Trophoblast cell (in vitro differentiated cells and primary cell): ENCODE results near the gene CKAP2L.

ENCODE experiments used
- DNase-seq, 2 donors: peaks; one replicate each; pipeline ENCODE4 v3.0.0-alpha.2; 2016
- H2AFZ ChIP-seq: 2 replicates; pipeline ENCODE4 v1.6.1; 2013; ENCODE audit warnings: low read length, moderate library complexity, mild to moderate bottlenecking; ENCODE audit not compliant: insufficient read depth, poor library complexity
- H2AK5ac ChIP-seq: 2 replicates; pipeline ENCODE4 v1.6.1; 2013; ENCODE audit warnings: mild to moderate bottlenecking, low read length
- H2BK120ac ChIP-seq: 2 replicates; pipeline ENCODE4 v1.6.1; 2013; ENCODE audit warnings: low read length, mild to moderate bottlenecking, moderate library complexity; ENCODE audit not compliant: insufficient read depth, poor library complexity
- H2BK12ac ChIP-seq: 2 replicates; pipeline ENCODE4 v1.6.1; 2013; ENCODE audit warnings: mild to moderate bottlenecking, low read length, moderate library complexity
- H2BK5ac ChIP-seq: 2 replicates; pipeline ENCODE4 v1.6.1; 2013; ENCODE audit warnings: low read length, low read depth, moderate library complexity, mild to moderate bottlenecking; ENCODE audit not compliant: poor library complexity
- H3K14ac ChIP-seq: 2 replicates; pipeline ENCODE4 v1.6.1; 2013; ENCODE audit warnings: mild to moderate bottlenecking, low read length
- H3K18ac ChIP-seq: 2 replicates; pipeline ENCODE4 v1.6.1; 2013; ENCODE audit warnings: mild to moderate bottlenecking, low read length
- H3K23ac ChIP-seq: 2 replicates; pipeline ENCODE4 v1.6.1; 2013; ENCODE audit warnings: low read length
- H3K27ac ChIP-seq: 2 replicates; pipeline ENCODE4 v1.5.1; 2013; ENCODE audit warnings: low read depth, mild to moderate bottlenecking, inconsistent platforms, low read length, moderate library complexity
- H3K27me3 ChIP-seq: 2 replicates; pipeline ENCODE4 v1.6.1; 2013; ENCODE audit warnings: inconsistent platforms, mild to moderate bottlenecking, low read length, moderate library complexity; ENCODE audit not compliant: insufficient read depth
- H3K36me3 ChIP-seq, 2 experiments: 1 replicate in 1 of 2; 2 replicates in 1 of 2; pipeline ENCODE4 v1.6.1; 2013; ENCODE audit warnings: low read length in 2 of 2, mild to moderate bottlenecking in 2 of 2, moderate library complexity in 1 of 2; ENCODE audit not compliant: insufficient read depth in 2 of 2, control insufficient read depth in 1 of 2
- H3K4ac ChIP-seq: 2 replicates; pipeline ENCODE4 v1.6.1; 2013; ENCODE audit warnings: low read depth, mild to moderate bottlenecking, low read length, moderate library complexity
- H3K4me1 ChIP-seq, 2 experiments: 1 replicate in 1 of 2; 2 replicates in 1 of 2; pipeline ENCODE4 v1.6.1; 2013; ENCODE audit warnings: low read length in 2 of 2, mild to moderate bottlenecking in 2 of 2, moderate library complexity in 1 of 2; ENCODE audit not compliant: insufficient read depth in 2 of 2, control insufficient read depth in 1 of 2
- H3K4me2 ChIP-seq: 2 replicates; pipeline ENCODE4 v1.6.1; 2013; ENCODE audit warnings: inconsistent platforms, mild to moderate bottlenecking, low read length, moderate library complexity
- H3K4me3 ChIP-seq: 2 replicates; pipeline ENCODE4 v1.5.1; 2013; ENCODE audit warnings: mild to moderate bottlenecking, low read depth, low read length, inconsistent platforms
- H3K79me1 ChIP-seq: one replicate; pipeline ENCODE4 v1.6.1; 2013; ENCODE audit warnings: low read length
- H3K79me2 ChIP-seq: 2 replicates; pipeline ENCODE4 v1.6.1; 2013; ENCODE audit warnings: low read length, mild to moderate bottlenecking; ENCODE audit not compliant: control insufficient read depth, insufficient read depth, poor library complexity
- H3K9ac ChIP-seq: 2 replicates; pipeline ENCODE4 v1.6.1; 2013; ENCODE audit warnings: mild to moderate bottlenecking, low read length
- H3K9me3 ChIP-seq: 2 replicates; pipeline ENCODE4 v1.6.1; 2013; ENCODE audit warnings: low read depth, mild to moderate bottlenecking, control low read depth, inconsistent platforms, low read length; ENCODE audit not compliant: insufficient read depth
- H4K12ac ChIP-seq: 2 replicates; pipeline ENCODE4 v1.6.1; 2013; ENCODE audit warnings: low read depth, mild to moderate bottlenecking, low read length, moderate library complexity
- H4K8ac ChIP-seq: 2 replicates; pipeline ENCODE4 v1.6.1; 2013; ENCODE audit warnings: low read depth, mild to moderate bottlenecking, low read length, moderate library complexity
- H4K91ac ChIP-seq: one replicate; pipeline ENCODE4 v1.6.1; 2013; ENCODE audit warnings: low read depth, mild to moderate bottlenecking, low read length, moderate library complexity
- WGBS: extraction: QIAGEN DNeasy Blood & Tissue Kit; methylation state at CpG from one replicate; pipeline ENCODE4 v1.1.7; 2013; ENCODE audit warnings: missing lambda C conversion rate; ENCODE audit not compliant: insufficient read length, insufficient coverage; ENCODE audit errors: extremely low coverage; 5-methylcytosine and 5-hydroxymethylcytosine counted together

CKAP2L gene

GRCh38 chr2:112787294-112787693 is 22.9 kb upstream of the CKAP2L start:
- Histone ChIP-seq H4K8ac (no peak overlapping the region), H3K79me2 (no peaks in the 10 kb centered on the region), H3K4ac (no peak overlapping the region), H3K9ac (no peak overlapping the region), H2BK5ac (no peak overlapping the region), H2BK120ac (no peak overlapping the region), H3K18ac (no peak overlapping the region), H3K79me1 (no peaks in the 10 kb centered on the region), H3K27ac (no peak overlapping the region), H3K36me3 (no peaks in the 10 kb centered on the region), H3K27me3 (no peaks in the 10 kb centered on the region), H2AFZ (no peak overlapping the region), H3K23ac (no peak overlapping the region), H2BK12ac (no peak overlapping the region), H3K4me1 (peaks cover 3 to 8% of the 10 kb centered on the region in 2 experiments), H3K14ac (no peak overlapping the region), H3K4me2 (no peak overlapping the region), H4K12ac (no peak overlapping the region), H3K4me3 (no peak overlapping the region), H4K91ac (no peak overlapping the region), H2AK5ac (no peak overlapping the region), H3K9me3 (peaks cover 4% of the 10 kb centered on the region)
- DNase-seq = no peak
- WGBS = no CpG with 5 or more reads among the region's 3 CpGs

DNA sequence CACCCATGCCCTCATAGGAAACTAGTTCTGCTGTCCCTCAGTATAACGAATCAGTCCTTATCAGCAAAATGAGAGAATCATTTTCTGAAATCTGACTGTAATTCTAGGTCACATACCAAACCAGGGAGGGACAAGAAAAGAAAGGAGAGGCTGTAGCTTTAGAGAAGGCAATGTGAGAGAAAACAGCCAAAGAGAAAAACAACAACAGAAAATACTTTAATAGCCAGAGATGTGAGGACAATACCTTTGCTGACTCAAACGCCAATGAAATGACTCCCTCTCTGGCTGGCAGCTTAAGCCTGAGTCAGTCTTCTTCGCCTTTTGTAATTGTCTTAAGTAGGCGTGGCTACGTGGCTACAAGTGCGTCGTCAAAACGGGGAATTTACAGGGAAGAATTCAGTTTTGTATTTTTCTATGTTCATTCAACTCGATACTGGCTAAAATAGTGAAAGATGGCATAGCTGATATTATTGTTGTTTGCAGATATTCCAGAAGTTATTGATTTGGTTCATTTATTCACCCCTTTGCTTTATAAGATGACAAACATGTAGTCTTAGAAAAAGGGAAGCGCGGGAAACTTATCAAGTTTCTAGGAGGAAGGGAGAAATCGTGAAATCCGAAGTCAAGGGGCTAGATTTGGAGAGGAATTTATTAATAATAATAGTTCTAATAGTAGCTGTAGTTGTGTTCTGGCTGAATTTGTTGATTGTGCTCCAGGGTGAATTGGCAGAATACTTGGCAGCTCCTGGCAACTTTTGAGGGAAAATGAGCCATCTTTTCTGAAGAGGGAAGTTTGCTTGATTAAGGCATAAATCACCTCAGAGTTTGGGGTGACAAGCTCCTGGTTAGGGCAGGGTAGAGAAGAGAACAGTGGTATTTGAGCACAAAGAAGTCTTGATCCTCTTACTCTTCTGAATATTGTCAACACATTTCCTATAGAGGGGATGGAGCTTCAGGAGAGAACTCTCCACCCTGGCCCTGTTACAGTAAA is 20.1 kb upstream of the CKAP2L start, which contains the start of gene IL1A:
TSS of gene IL1A (minus strand) at position 295 of the 991 bp plus-strand sequence. CDS start 723 bp downstream, outside the sequence.
- no peak within 1 kb of the TSS for H4K91ac ChIP-seq
- H3K14ac ChIP-seq = no peak within 1 kb of the TSS
- no peak within 1 kb of the TSS for H3K4me2 ChIP-seq
- H3K4me1 ChIP-seq = peaks cover 0 to 2% of the 10 kb centered on the region in 2 experiments
- no peak within 1 kb of the TSS for H3K9ac ChIP-seq
- no peaks in the 10 kb centered on the region for H3K9me3 ChIP-seq
- no peak within 1 kb of the TSS for H4K8ac ChIP-seq
- no peak within 1 kb of the TSS for H2BK12ac ChIP-seq
- H3K27ac ChIP-seq = no peak within 1 kb of the TSS
- peak; percentile 78 to 88 for DNase-seq
- no peak within 1 kb of the TSS for H2AK5ac ChIP-seq
- WGBS = no CpG with 5 or more reads among the region's 13 CpGs
- no peak within 1 kb of the TSS for H2BK5ac ChIP-seq
- no peak within 1 kb of the TSS for H3K4me3 ChIP-seq
- H2BK120ac ChIP-seq = no peak within 1 kb of the TSS
- no peaks in the 10 kb centered on the region for H3K36me3 ChIP-seq
- no peak within 1 kb of the TSS for H3K18ac ChIP-seq
- H2AFZ ChIP-seq = no peak within 1 kb of the TSS
- no peak within 1 kb of the TSS for H3K4ac ChIP-seq
- no peak within 1 kb of the TSS for H3K23ac ChIP-seq
- H3K27me3 ChIP-seq = no peaks in the 10 kb centered on the region
- H3K79me2 ChIP-seq = no peaks in the 10 kb centered on the region
- H4K12ac ChIP-seq = no peak within 1 kb of the TSS
- no peaks in the 10 kb centered on the region for H3K79me1 ChIP-seq

- Histone ChIP-seq H3K18ac (no peak overlapping the region), H2AK5ac (no peak overlapping the region), H3K79me2 (no peaks in the 10 kb centered on the region), H2BK5ac (no peak overlapping the region), H3K4ac (no peak overlapping the region), H3K9ac (no peak overlapping the region), H3K79me1 (no peaks in the 10 kb centered on the region), H3K4me2 (no peak overlapping the region), H2BK120ac (no peak overlapping the region), H4K12ac (no peak overlapping the region), H2BK12ac (no peak overlapping the region), H3K9me3 (no peaks in the 10 kb centered on the region), H3K23ac (no peak overlapping the region), H3K4me1 (peaks cover 0 to 2% of the 10 kb centered on the region in 2 experiments), H3K27me3 (no peaks in the 10 kb centered on the region), H3K14ac (no peak overlapping the region), H3K27ac (no peak overlapping the region), H4K8ac (no peak overlapping the region), H3K4me3 (no peak overlapping the region), H3K36me3 (no peaks in the 10 kb centered on the region), H4K91ac (no peak overlapping the region), H2AFZ (no peak overlapping the region)
- no CpG with 5 or more reads among the region's 3 CpGs for WGBS
- no peak for DNase-seq
Measured at GRCh38 chr2:112783187-112783714, 18.8 kb upstream of the CKAP2L start.

- H3K27ac ChIP-seq = no peak overlapping the region
- no peak overlapping the region for H3K4me3 ChIP-seq
- H3K79me1 ChIP-seq = no peaks in the 10 kb centered on the region
- no peak overlapping the region for H3K4me2 ChIP-seq
- no peaks in the 10 kb centered on the region for H3K79me2 ChIP-seq
- no peak overlapping the region for H2BK12ac ChIP-seq
- H3K14ac ChIP-seq = no peak overlapping the region
- H3K36me3 ChIP-seq = no peaks in the 10 kb centered on the region
- H3K9ac ChIP-seq = no peak overlapping the region
- no CpG with 5 or more reads among the region's 3 CpGs for WGBS
- H3K23ac ChIP-seq = no peak overlapping the region
- H2AK5ac ChIP-seq = no peak overlapping the region
- H3K4me1 ChIP-seq = peaks cover 0 to 2% of the 10 kb centered on the region in 2 experiments
- H3K18ac ChIP-seq = no peak overlapping the region
- H3K9me3 ChIP-seq = no peaks in the 10 kb centered on the region
- no peak overlapping the region for H3K4ac ChIP-seq
- no peak overlapping the region for H2BK120ac ChIP-seq
- H3K27me3 ChIP-seq = no peaks in the 10 kb centered on the region
- no peak overlapping the region for H4K91ac ChIP-seq
- no peak overlapping the region for H2AFZ ChIP-seq
- H2BK5ac ChIP-seq = no peak overlapping the region
- no peak for DNase-seq
- H4K8ac ChIP-seq = no peak overlapping the region
- H4K12ac ChIP-seq = no peak overlapping the region
Measured at GRCh38 chr2:112782234-112782799, 17.9 kb upstream of the CKAP2L start.
